ENCODE data around the gene PRDM4.

Gene PRDM4

GRCh38 chr12:107684029-107684795 lies 76.7 kb downstream of the PRDM4 start:
- no peak overlapping the region for H3K9ac ChIP-seq (ENCODE audit: low read length)
- H3K36me3 ChIP-seq (replicated peaks; ENCODE audit: insufficient read depth, low read length): no peaks in the 10 kb centered on the region; the same call in 1 of the 2 replicates
- no peaks in the 10 kb centered on the region for H3K9me2 ChIP-seq (replicated peaks; ENCODE audit: insufficient read depth, low read length)
- H3K79me2 ChIP-seq (ENCODE audit: low read length): peaks cover 20% of the 10 kb centered on the region
- H3K4me3 ChIP-seq (ENCODE audit: low read length): no peak overlapping the region
- no peaks in the 10 kb centered on the region for H3K9me3 ChIP-seq (replicated peaks; ENCODE audit: insufficient read depth, low read length)
- peaks cover 14% of the 10 kb centered on the region for H3F3A ChIP-seq (ENCODE audit: insufficient read depth, low read length)
- TF ChIP-seq EZH2 (optimal IDR thresholded peaks at IDR 0.05; ENCODE audit: low read depth, low read length) (no peak), EZH2phosphoT487 (IDR thresholded peaks at IDR 0.05; ENCODE audit: low read length) (no peak)
- TF ChIP-seq, protein P1, sequence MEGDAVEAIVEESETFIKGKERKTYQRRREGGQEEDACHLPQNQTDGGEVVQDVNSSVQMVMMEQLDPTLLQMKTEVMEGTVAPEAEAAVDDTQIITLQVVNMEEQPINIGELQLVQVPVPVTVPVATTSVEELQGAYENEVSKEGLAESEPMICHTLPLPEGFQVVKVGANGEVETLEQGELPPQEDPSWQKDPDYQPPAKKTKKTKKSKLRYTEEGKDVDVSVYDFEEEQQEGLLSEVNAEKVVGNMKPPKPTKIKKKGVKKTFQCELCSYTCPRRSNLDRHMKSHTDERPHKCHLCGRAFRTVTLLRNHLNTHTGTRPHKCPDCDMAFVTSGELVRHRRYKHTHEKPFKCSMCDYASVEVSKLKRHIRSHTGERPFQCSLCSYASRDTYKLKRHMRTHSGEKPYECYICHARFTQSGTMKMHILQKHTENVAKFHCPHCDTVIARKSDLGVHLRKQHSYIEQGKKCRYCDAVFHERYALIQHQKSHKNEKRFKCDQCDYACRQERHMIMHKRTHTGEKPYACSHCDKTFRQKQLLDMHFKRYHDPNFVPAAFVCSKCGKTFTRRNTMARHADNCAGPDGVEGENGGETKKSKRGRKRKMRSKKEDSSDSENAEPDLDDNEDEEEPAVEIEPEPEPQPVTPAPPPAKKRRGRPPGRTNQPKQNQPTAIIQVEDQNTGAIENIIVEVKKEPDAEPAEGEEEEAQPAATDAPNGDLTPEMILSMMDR (IDR thresholded peaks at IDR 0.05; ENCODE audit: low read length): no peak
- H3K4me2 ChIP-seq (ENCODE audit: low read depth, low read length): no peak overlapping the region
- no peak overlapping the region; the same call in 1 of the 2 replicates for H2AFZ ChIP-seq (ENCODE audit: low read length)
- H4K20me1 ChIP-seq (ENCODE audit: insufficient read depth, low read length): no peaks in the 10 kb centered on the region
- peaks cover 16% of the 10 kb centered on the region for H3K4me1 ChIP-seq (ENCODE audit: low read length)
- DNase-seq: no peak
- no peaks in the 10 kb centered on the region for H3K27me3 ChIP-seq (replicated peaks; ENCODE audit: insufficient read depth, low read length)
- no peak overlapping the region for H3K27ac ChIP-seq (ENCODE audit: low read length)
